ENCODE results near the gene MRPL38. TPM values are rescaled to one million over a fixed set of nuclear protein-coding genes. Genes with fewer than 3 reads are reported as not detected.

Gene MRPL38
- total RNA-seq, 1 experiment from 2014 or later: 146 TPM

DNA sequence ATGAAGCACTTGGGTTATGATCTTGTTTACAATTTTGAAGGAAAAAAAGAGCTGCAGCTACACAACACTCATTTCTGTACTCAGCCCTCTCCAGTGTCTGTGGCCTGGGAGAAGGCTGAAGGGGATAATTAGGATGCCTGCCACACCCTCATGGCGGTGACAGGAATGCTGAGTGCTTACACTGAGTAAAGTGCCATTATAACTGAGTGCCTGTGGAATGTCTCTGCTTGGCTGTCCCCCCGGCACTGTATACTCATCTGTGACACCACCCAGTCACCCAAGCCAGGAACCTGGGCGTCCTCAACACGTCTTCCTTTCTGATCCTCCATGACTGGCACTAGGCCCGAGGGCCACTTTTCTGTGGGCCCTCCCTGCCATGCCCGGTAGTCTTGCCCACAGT lies 3.5 kb upstream of the MRPL38 start:
- Mint-ChIP-seq H3K36me3 (no peaks in the 10 kb centered on the region), H3K27ac (peak overlapping the region; percentile 36; the same call in 1 of the 2 replicates), H3K9me3 (no peaks in the 10 kb centered on the region), H3K4me1 (peaks cover 5% of the 10 kb centered on the region; the same call in 1 of the 2 replicates), H3K4me3 (no peak overlapping the region), H3K27me3 (ENCODE audit: low read depth) (no peaks in the 10 kb centered on the region)
- POLR2A ChIA-PET: no interaction called here
- TF ChIP-seq TCF7 (CRISPR knock-in tag; IDR thresholded peaks at IDR 0.05; ENCODE audit: low read depth) (no peak), AR (CRISPR knock-in tag; IDR thresholded peaks at IDR 0.05) (no peak), ATF1 (CRISPR knock-in tag; IDR thresholded peaks at IDR 0.05) (no peak), FOXK1 (CRISPR knock-in tag; IDR thresholded peaks at IDR 0.05) (no peak), RORB (CRISPR knock-in tag; IDR thresholded peaks at IDR 0.05) (no peak), ZNF138 (CRISPR knock-in tag; conservative IDR thresholded peaks at IDR 0.05) (no peak), IRF2 (CRISPR knock-in tag; IDR thresholded peaks at IDR 0.05; ENCODE audit: borderline replicate concordance, low read depth) (no peak), ZBTB21 (CRISPR knock-in tag; IDR thresholded peaks at IDR 0.05; ENCODE audit: borderline replicate concordance) (no peak), NFYB (CRISPR knock-in tag; conservative IDR thresholded peaks at IDR 0.05; ENCODE audit: low read depth) (no peak), ETV6 (CRISPR knock-in tag; IDR thresholded peaks at IDR 0.05) (no peak), CBFB (CRISPR knock-in tag; IDR thresholded peaks at IDR 0.05; ENCODE audit: low read depth) (no peak), ELF4 (CRISPR knock-in tag; IDR thresholded peaks at IDR 0.05; ENCODE audit: low read depth) (no peak), GRHL2 (CRISPR knock-in tag; IDR thresholded peaks at IDR 0.05; ENCODE audit: insufficient replicate concordance, severe bottlenecking) (no peak)
- TF ChIP-seq, protein P1, sequence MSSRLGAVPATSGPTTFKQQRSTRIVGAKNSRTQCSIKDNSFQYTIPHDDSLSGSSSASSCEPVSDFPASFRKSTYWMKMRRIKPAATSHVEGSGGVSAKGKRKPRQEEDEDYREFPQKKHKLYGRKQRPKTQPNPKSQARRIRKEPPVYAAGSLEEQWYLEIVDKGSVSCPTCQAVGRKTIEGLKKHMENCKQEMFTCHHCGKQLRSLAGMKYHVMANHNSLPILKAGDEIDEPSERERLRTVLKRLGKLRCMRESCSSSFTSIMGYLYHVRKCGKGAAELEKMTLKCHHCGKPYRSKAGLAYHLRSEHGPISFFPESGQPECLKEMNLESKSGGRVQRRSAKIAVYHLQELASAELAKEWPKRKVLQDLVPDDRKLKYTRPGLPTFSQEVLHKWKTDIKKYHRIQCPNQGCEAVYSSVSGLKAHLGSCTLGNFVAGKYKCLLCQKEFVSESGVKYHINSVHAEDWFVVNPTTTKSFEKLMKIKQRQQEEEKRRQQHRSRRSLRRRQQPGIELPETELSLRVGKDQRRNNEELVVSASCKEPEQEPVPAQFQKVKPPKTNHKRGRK (CRISPR knock-in tag; IDR thresholded peaks at IDR 0.05; ENCODE audit: borderline replicate concordance): no peak
- TF ChIP-seq, protein P2, sequence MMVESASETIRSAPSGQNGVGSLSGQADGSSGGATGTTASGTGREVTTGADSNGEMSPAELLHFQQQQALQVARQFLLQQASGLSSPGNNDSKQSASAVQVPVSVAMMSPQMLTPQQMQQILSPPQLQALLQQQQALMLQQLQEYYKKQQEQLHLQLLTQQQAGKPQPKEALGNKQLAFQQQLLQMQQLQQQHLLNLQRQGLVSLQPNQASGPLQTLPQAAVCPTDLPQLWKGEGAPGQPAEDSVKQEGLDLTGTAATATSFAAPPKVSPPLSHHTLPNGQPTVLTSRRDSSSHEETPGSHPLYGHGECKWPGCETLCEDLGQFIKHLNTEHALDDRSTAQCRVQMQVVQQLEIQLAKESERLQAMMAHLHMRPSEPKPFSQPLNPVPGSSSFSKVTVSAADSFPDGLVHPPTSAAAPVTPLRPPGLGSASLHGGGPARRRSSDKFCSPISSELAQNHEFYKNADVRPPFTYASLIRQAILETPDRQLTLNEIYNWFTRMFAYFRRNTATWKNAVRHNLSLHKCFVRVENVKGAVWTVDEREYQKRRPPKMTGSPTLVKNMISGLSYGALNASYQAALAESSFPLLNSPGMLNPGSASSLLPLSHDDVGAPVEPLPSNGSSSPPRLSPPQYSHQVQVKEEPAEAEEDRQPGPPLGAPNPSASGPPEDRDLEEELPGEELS (CRISPR knock-in tag; IDR thresholded peaks at IDR 0.05): no peak
- CTCF ChIA-PET: interaction anchor here (0.7 to 5.8 kb wide), 3 partner anchors 70 to 96 kb away, joined by 3 to 70 read pairs (median 4); no protein-coding TSS in a partner anchor
- ATAC-seq: no peak
- DNase-seq (ENCODE audit: low spot score): no peak

- ATAC-seq: no peak
- H3K4me1 Mint-ChIP-seq: peaks cover 5% of the 10 kb centered on the region; the same call in 1 of the 2 replicates
- H3K36me3 Mint-ChIP-seq: peaks cover 3% of the 10 kb centered on the region; the same call in 1 of the 2 replicates
- no peaks in the 10 kb centered on the region for H3K9me3 Mint-ChIP-seq
- no peak for DNase-seq (ENCODE audit: low spot score)
- H3K4me3 Mint-ChIP-seq: peak overlapping the region; percentile 36
- POLR2A ChIA-PET: no interaction called here
- H3K27me3 Mint-ChIP-seq (ENCODE audit: low read depth): no peaks in the 10 kb centered on the region
- peak overlapping the region; percentile 19; the same call in 1 of the 2 replicates for H3K27ac Mint-ChIP-seq
- CTCF ChIA-PET: interaction anchor here (0.6 to 5.8 kb wide), 22 partner anchors 11 to 276 kb away, joined by 3 to 70 read pairs (median 6); partner anchors contain the start of genes CDK3 and TRIM65
- TF ChIP-seq ATF3 (CRISPR knock-in tag; conservative IDR thresholded peaks at IDR 0.05) (no peak), JAZF1 (CRISPR knock-in tag; IDR thresholded peaks at IDR 0.05) (no peak), ZNF281 (CRISPR knock-in tag; IDR thresholded peaks at IDR 0.05) (no peak), GRHL2 (CRISPR knock-in tag; IDR thresholded peaks at IDR 0.05; ENCODE audit: insufficient replicate concordance, severe bottlenecking) (no peak), USF2 (CRISPR knock-in tag; IDR thresholded peaks at IDR 0.05) (no peak), KAT7 (CRISPR knock-in tag; IDR thresholded peaks at IDR 0.05; ENCODE audit: borderline replicate concordance) (no peak), ZNF317 (CRISPR knock-in tag; IDR thresholded peaks at IDR 0.05; ENCODE audit: borderline replicate concordance, low read depth) (no peak)
- TF ChIP-seq, protein P3, sequence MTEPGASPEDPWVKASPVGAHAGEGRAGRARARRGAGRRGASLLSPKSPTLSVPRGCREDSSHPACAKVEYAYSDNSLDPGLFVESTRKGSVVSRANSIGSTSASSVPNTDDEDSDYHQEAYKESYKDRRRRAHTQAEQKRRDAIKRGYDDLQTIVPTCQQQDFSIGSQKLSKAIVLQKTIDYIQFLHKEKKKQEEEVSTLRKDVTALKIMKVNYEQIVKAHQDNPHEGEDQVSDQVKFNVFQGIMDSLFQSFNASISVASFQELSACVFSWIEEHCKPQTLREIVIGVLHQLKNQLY (CRISPR knock-in tag; IDR thresholded peaks at IDR 0.05): no peak
Observed at GRCh38 chr17:75906143-75906884, 1.6 kb upstream of the MRPL38 start.
